GM12872 (cell line): Measurements from ENCODE around the gene UGT2B28.

Experiments used
- TF ChIP-seq, protein P1 (sequence below): IDR thresholded peaks from 3 replicates; pipeline ENCODE4 v1.5.1; 2011; ENCODE audit warnings: low read depth, mild to moderate bottlenecking, low read length, moderate library complexity; ENCODE audit not compliant: insufficient read depth

Gene UGT2B28

DNA sequence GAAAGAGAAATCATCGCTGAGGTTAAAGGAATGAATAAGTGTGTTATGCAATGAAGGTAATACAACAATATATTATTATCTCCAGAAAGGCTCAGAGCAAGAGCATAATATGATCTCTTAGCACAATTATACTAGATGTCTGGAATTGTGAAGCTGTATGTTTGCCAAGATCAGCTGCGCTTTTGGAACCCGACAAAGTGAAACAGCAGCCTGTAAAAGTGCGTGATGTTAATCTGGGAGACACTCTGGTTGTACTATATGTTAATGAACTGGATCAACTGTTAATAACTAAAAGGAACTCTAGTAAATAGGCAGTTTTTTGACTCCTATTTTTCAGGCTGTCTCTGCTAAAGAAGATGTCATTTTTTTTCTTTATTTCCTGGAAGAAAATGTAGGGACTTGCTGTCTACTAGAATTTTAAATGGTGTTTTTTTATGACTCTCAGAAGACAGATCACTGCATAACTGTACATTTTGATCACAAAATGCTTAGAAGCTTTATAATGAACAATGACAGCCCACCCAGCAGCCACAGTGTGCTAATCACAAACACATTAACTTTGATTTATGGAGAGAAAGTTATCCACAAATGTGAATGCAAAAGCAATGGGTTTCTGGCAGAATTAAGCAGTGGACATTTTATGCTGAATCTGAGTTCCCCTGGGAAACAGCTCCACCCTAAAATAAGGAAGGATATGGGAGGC lies 50.2 kb downstream of the UGT2B28 start:
- TF ChIP-seq, protein P1, sequence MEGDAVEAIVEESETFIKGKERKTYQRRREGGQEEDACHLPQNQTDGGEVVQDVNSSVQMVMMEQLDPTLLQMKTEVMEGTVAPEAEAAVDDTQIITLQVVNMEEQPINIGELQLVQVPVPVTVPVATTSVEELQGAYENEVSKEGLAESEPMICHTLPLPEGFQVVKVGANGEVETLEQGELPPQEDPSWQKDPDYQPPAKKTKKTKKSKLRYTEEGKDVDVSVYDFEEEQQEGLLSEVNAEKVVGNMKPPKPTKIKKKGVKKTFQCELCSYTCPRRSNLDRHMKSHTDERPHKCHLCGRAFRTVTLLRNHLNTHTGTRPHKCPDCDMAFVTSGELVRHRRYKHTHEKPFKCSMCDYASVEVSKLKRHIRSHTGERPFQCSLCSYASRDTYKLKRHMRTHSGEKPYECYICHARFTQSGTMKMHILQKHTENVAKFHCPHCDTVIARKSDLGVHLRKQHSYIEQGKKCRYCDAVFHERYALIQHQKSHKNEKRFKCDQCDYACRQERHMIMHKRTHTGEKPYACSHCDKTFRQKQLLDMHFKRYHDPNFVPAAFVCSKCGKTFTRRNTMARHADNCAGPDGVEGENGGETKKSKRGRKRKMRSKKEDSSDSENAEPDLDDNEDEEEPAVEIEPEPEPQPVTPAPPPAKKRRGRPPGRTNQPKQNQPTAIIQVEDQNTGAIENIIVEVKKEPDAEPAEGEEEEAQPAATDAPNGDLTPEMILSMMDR, result no peak

DNA sequence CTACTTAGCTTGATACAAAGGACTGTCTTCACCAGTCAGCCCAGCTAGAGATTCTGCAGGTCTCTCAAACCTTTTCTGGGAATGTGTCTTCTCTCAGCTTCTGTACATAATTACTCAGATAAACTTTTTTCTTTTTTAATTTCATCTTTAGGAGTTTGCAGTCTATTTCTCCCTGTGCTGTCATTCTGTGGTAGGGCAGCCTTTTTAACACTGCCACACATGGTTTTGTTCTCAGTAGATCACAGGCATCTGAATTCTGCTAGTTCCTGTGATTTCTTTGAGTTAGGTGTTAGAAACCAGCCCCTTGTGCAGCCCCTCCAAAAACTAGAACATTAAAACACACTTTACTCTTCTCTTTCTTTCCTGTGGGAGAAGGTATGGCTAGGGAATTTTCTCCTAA lies 55.2 kb downstream of the UGT2B28 start:
- TF ChIP-seq, protein P1, result 0 out of 3 replicates have a peak, but pooled peaks have one; percentile 7
